ENCODE results near the gene KRT6B. TPM values are rescaled to one million over a fixed set of nuclear protein-coding genes. Genes with fewer than 3 reads are reported as not detected.
A peak's percentile ranks its signal among the peaks of the same experiment; 100 is the strongest.

KRT6B gene
- total RNA-seq, 6 donors from 2014 or later = 0.17 TPM; not detected in 5

- H3K27ac ChIP-seq = peak overlapping the region in 1 of 4 donors; percentile 26
- no peak for TF ChIP-seq POLR2AphosphoS5 (IDR thresholded peaks at IDR 0.05)
- TF ChIP-seq EP300 (IDR thresholded peaks at IDR 0.05) = no peak
- TF ChIP-seq POLR2A (IDR thresholded peaks at IDR 0.05) = no peak
- no peak for TF ChIP-seq CTCF (IDR thresholded peaks at IDR 0.05)
- H3K9me3 ChIP-seq = no peaks in the 10 kb centered on the region
- ATAC-seq (ENCODE audit: low FRiP score in 2 of 2) (peak in 1 of 2 donors; percentile 3), DNase-seq (no peak)
- H3K27me3 ChIP-seq = no peaks in the 10 kb centered on the region
- WGBS, 2 donors = 75 to 84% methylated on average over 1 of the region's 1 CpG
- no peaks in the 10 kb centered on the region for H3K36me3 ChIP-seq
- H3K4me1 ChIP-seq = peaks cover 0 to 9% (median 4%) of the 10 kb centered on the region in 4 donors
- H3K4me3 ChIP-seq = no peak overlapping the region
Measured at GRCh38 chr12:52416795-52417194, 35.2 kb downstream of the KRT6B start.

GRCh38 chr12:52415870-52416750 is 35.8 kb downstream of the KRT6B start:
- Histone ChIP-seq H3K4me3 (no peak overlapping the region), H3K9me3 (no peaks in the 10 kb centered on the region), H3K27me3 (no peaks in the 10 kb centered on the region), H3K4me1 (peaks cover 0 to 9% (median 4%) of the 10 kb centered on the region in 4 donors), H3K36me3 (no peaks in the 10 kb centered on the region), H3K27ac (peak overlapping the region in 1 of 4 donors; percentile 26)
- DNase-seq (no peak), ATAC-seq (ENCODE audit: low FRiP score in 2 of 2) (peak in 1 of 2 donors; percentile 49)
- WGBS, 2 donors = 70 to 73% methylated on average over 10 of the region's 10 CpGs
- TF ChIP-seq POLR2AphosphoS5 (IDR thresholded peaks at IDR 0.05) (peak; percentile 20 to 36), EP300 (IDR thresholded peaks at IDR 0.05) (peak in 1 of 4 donors; percentile 26), CTCF (IDR thresholded peaks at IDR 0.05) (no peak)

- Histone ChIP-seq H3K27me3 (no peaks in the 10 kb centered on the region), H3K4me1 (peaks cover 0 to 9% (median 4%) of the 10 kb centered on the region in 4 donors), H3K4me3 (no peak overlapping the region), H3K36me3 (no peaks in the 10 kb centered on the region), H3K27ac (no peak overlapping the region), H3K9me3 (no peaks in the 10 kb centered on the region)
- ATAC-seq (ENCODE audit: low FRiP score in 2 of 2) = no peak
- WGBS, 2 donors = 85 to 89% methylated on average over 2 to 5 of the region's 5 CpGs
- TF ChIP-seq EP300 (IDR thresholded peaks at IDR 0.05) (no peak), CTCF (IDR thresholded peaks at IDR 0.05) (no peak), POLR2AphosphoS5 (IDR thresholded peaks at IDR 0.05) (no peak), POLR2A (IDR thresholded peaks at IDR 0.05) (no peak)
- DNase-seq = no peak
Measured at GRCh38 chr12:52414936-52415335, 37.0 kb downstream of the KRT6B start.

GRCh38 chr12:52413782-52414345 is 38.1 kb downstream of the KRT6B start:
- WGBS, 2 donors = 66 to 69% methylated on average over 4 to 8 of the region's 8 CpGs
- H3K36me3 ChIP-seq = no peaks in the 10 kb centered on the region

More at GRCh38 chr12:52413782-52414345, 38.1 kb downstream of the KRT6B start:
- TF ChIP-seq POLR2AphosphoS5 (IDR thresholded peaks at IDR 0.05) = no peak
- TF ChIP-seq EP300 (IDR thresholded peaks at IDR 0.05) = no peak
- TF ChIP-seq POLR2A (IDR thresholded peaks at IDR 0.05) = no peak
- no peak for TF ChIP-seq CTCF (IDR thresholded peaks at IDR 0.05)
- DNase-seq = no peak
- Histone ChIP-seq H3K9me3 (no peaks in the 10 kb centered on the region), H3K4me1 (peaks cover 0 to 9% (median 4%) of the 10 kb centered on the region in 4 donors), H3K27ac (no peak overlapping the region), H3K27me3 (no peaks in the 10 kb centered on the region), H3K4me3 (no peak overlapping the region)
- no peak for ATAC-seq (ENCODE audit: low FRiP score in 2 of 2)
